HG02840 (cell line): ENCODE data around the gene UNC80.

ENCODE experiments used
- ATAC-seq: cut with Tn5 transposase; IDR thresholded peaks from one replicate; pipeline ENCODE4 v1.9.1; 2021; ENCODE audit warnings: mild to moderate bottlenecking, moderate library complexity, moderate number of reproducible peaks; ENCODE audit not compliant: unreplicated experiment, low FRiP score

UNC80 gene

GRCh38 chr2:209960676-209961630, 189.3 kb downstream of the UNC80 start:
- ATAC-seq, result peak; percentile 82

- ATAC-seq, result no peak
Observed at GRCh38 chr2:209965723-209966122, 194.1 kb downstream of the UNC80 start.

GRCh38 chr2:209969692-209970091, 198.1 kb downstream of the UNC80 start:
- ATAC-seq, result no peak

- ATAC-seq, result no peak
Observed at GRCh38 chr2:209970271-209970670, 198.6 kb downstream of the UNC80 start.

GRCh38 chr2:209970711-209971110, 199.1 kb downstream of the UNC80 start:
- no peak for ATAC-seq

GRCh38 chr2:209973328-209973727, 201.7 kb downstream of the UNC80 start:
- ATAC-seq, result no peak

GRCh38 chr2:209974576-209974975, 202.9 kb downstream of the UNC80 start:
- no peak for ATAC-seq

GRCh38 chr2:209976698-209977385, 205.2 kb downstream of the UNC80 start:
- ATAC-seq, result peak; percentile 70

GRCh38 chr2:209977386-209978239, 206.0 kb downstream of the UNC80 start:
- ATAC-seq, result peak; percentile 44

GRCh38 chr2:209984291-209984690, 212.7 kb downstream of the UNC80 start:
- no peak for ATAC-seq

GRCh38 chr2:209985874-209986273, 214.2 kb downstream of the UNC80 start:
- ATAC-seq, result no peak

- ATAC-seq, result no peak
Observed at GRCh38 chr2:209986415-209986814, 214.8 kb downstream of the UNC80 start.

GRCh38 chr2:209988010-209988409, 216.4 kb downstream of the UNC80 start:
- no peak for ATAC-seq

- no peak for ATAC-seq
Observed at GRCh38 chr2:209990838-209991237, 219.2 kb downstream of the UNC80 start.

- no peak for ATAC-seq
Observed at GRCh38 chr2:209993968-209994367, 222.3 kb downstream of the UNC80 start.

GRCh38 chr2:209998596-209998995, 227.0 kb downstream of the UNC80 start:
- no peak for ATAC-seq

GRCh38 chr2:210000464-210001324, 229.1 kb downstream of the UNC80 start:
- no peak for ATAC-seq

- peak; percentile 99 for ATAC-seq
Observed at GRCh38 chr2:210002158-210003157, 230.8 kb downstream of the UNC80 start, which contains the start of gene RPE. RPE (plus strand) TSS chr2:210002638; CDS start chr2:210002662, 24 bp downstream.
